ENCODE results near the gene KRT3.

The KRT3 gene

GRCh38 chr12:52833922-52834726 is 38.2 kb upstream of the KRT3 start, which contains the start of gene KRT79:
Gene KRT79 (minus strand): TSS chr12:52834311. CDS start chr12:52834260, 51 bp downstream.
- no peak within 1 kb of the TSS for H3K9ac ChIP-seq (ENCODE audit: low read length)
- no peaks in the 10 kb centered on the region for H3K36me3 ChIP-seq (ENCODE audit: control insufficient read depth, insufficient read depth, low read length)
- H3K27ac ChIP-seq (ENCODE audit: low read depth, low read length): no peak within 1 kb of the TSS
- no peaks in the 10 kb centered on the region for H3K4me1 ChIP-seq (ENCODE audit: control insufficient read depth, insufficient read depth, low read length)
- no peak within 1 kb of the TSS for H3K4me3 ChIP-seq (ENCODE audit: low read length)
- H3K27me3 ChIP-seq (ENCODE audit: control insufficient read depth, insufficient read depth, low read length): no peaks in the 10 kb centered on the region

GRCh38 chr12:52832985-52833905 is 37.3 kb upstream of the KRT3 start:
- no peaks in the 10 kb centered on the region for H3K36me3 ChIP-seq (ENCODE audit: control insufficient read depth, insufficient read depth, low read length)
- no peaks in the 10 kb centered on the region for H3K27me3 ChIP-seq (ENCODE audit: control insufficient read depth, insufficient read depth, low read length)
- H3K9ac ChIP-seq (ENCODE audit: low read length): no peak overlapping the region
- H3K4me3 ChIP-seq (ENCODE audit: low read length): no peak overlapping the region
- H3K4me1 ChIP-seq (ENCODE audit: control insufficient read depth, insufficient read depth, low read length): no peaks in the 10 kb centered on the region
- no peak overlapping the region for H3K27ac ChIP-seq (ENCODE audit: low read depth, low read length)

GRCh38 chr12:52832451-52832850 is 36.5 kb upstream of the KRT3 start:
- H3K4me3 ChIP-seq (ENCODE audit: low read length): no peak overlapping the region
- H3K27ac ChIP-seq (ENCODE audit: low read depth, low read length): no peak overlapping the region
- no peaks in the 10 kb centered on the region for H3K27me3 ChIP-seq (ENCODE audit: control insufficient read depth, insufficient read depth, low read length)
- no peaks in the 10 kb centered on the region for H3K4me1 ChIP-seq (ENCODE audit: control insufficient read depth, insufficient read depth, low read length)
- no peaks in the 10 kb centered on the region for H3K36me3 ChIP-seq (ENCODE audit: control insufficient read depth, insufficient read depth, low read length)
- H3K9ac ChIP-seq (ENCODE audit: low read length): no peak overlapping the region

GRCh38 chr12:52831251-52831650 is 35.3 kb upstream of the KRT3 start:
- H3K9ac ChIP-seq (ENCODE audit: low read length): no peak overlapping the region
- H3K4me1 ChIP-seq (ENCODE audit: control insufficient read depth, insufficient read depth, low read length): no peaks in the 10 kb centered on the region
- no peaks in the 10 kb centered on the region for H3K27me3 ChIP-seq (ENCODE audit: control insufficient read depth, insufficient read depth, low read length)
- H3K4me3 ChIP-seq (ENCODE audit: low read length): no peak overlapping the region
- no peak overlapping the region for H3K27ac ChIP-seq (ENCODE audit: low read depth, low read length)
- no peaks in the 10 kb centered on the region for H3K36me3 ChIP-seq (ENCODE audit: control insufficient read depth, insufficient read depth, low read length)

- Histone ChIP-seq H3K4me1 (ENCODE audit: control insufficient read depth, insufficient read depth, low read length) (no peaks in the 10 kb centered on the region), H3K27me3 (ENCODE audit: control insufficient read depth, insufficient read depth, low read length) (no peaks in the 10 kb centered on the region), H3K4me3 (ENCODE audit: low read length) (no peak overlapping the region), H3K36me3 (ENCODE audit: control insufficient read depth, insufficient read depth, low read length) (no peaks in the 10 kb centered on the region), H3K9ac (ENCODE audit: low read length) (no peak overlapping the region), H3K27ac (ENCODE audit: low read depth, low read length) (no peak overlapping the region)
Measured at GRCh38 chr12:52829986-52830770, 34.3 kb upstream of the KRT3 start.

- no peaks in the 10 kb centered on the region for H3K36me3 ChIP-seq (ENCODE audit: control insufficient read depth, insufficient read depth, low read length)
- H3K27me3 ChIP-seq (ENCODE audit: control insufficient read depth, insufficient read depth, low read length): no peaks in the 10 kb centered on the region
- H3K9ac ChIP-seq (ENCODE audit: low read length): no peak overlapping the region
- H3K4me1 ChIP-seq (ENCODE audit: control insufficient read depth, insufficient read depth, low read length): no peaks in the 10 kb centered on the region
- H3K4me3 ChIP-seq (ENCODE audit: low read length): no peak overlapping the region
- H3K27ac ChIP-seq (ENCODE audit: low read depth, low read length): no peak overlapping the region
Measured at GRCh38 chr12:52828591-52829021, 32.7 kb upstream of the KRT3 start.

- Histone ChIP-seq H3K9ac (ENCODE audit: low read length) (no peak overlapping the region), H3K4me1 (ENCODE audit: control insufficient read depth, insufficient read depth, low read length) (no peaks in the 10 kb centered on the region), H3K4me3 (ENCODE audit: low read length) (no peak overlapping the region), H3K27me3 (ENCODE audit: control insufficient read depth, insufficient read depth, low read length) (no peaks in the 10 kb centered on the region), H3K36me3 (ENCODE audit: control insufficient read depth, insufficient read depth, low read length) (no peaks in the 10 kb centered on the region), H3K27ac (ENCODE audit: low read depth, low read length) (no peak overlapping the region)
Measured at GRCh38 chr12:52828156-52828555, 32.2 kb upstream of the KRT3 start.

- Histone ChIP-seq H3K27ac (ENCODE audit: low read depth, low read length) (no peak overlapping the region), H3K9ac (ENCODE audit: low read length) (no peak overlapping the region), H3K4me3 (ENCODE audit: low read length) (no peak overlapping the region), H3K4me1 (ENCODE audit: control insufficient read depth, insufficient read depth, low read length) (no peaks in the 10 kb centered on the region), H3K36me3 (ENCODE audit: control insufficient read depth, insufficient read depth, low read length) (no peaks in the 10 kb centered on the region), H3K27me3 (ENCODE audit: control insufficient read depth, insufficient read depth, low read length) (no peaks in the 10 kb centered on the region)
Measured at GRCh38 chr12:52827499-52828090, 31.7 kb upstream of the KRT3 start.

GRCh38 chr12:52826611-52827498 is 30.9 kb upstream of the KRT3 start:
- Histone ChIP-seq H3K27me3 (ENCODE audit: control insufficient read depth, insufficient read depth, low read length) (no peaks in the 10 kb centered on the region), H3K27ac (ENCODE audit: low read depth, low read length) (no peak overlapping the region), H3K36me3 (ENCODE audit: control insufficient read depth, insufficient read depth, low read length) (no peaks in the 10 kb centered on the region), H3K4me3 (ENCODE audit: low read length) (no peak overlapping the region), H3K9ac (ENCODE audit: low read length) (no peak overlapping the region), H3K4me1 (ENCODE audit: control insufficient read depth, insufficient read depth, low read length) (no peaks in the 10 kb centered on the region)

GRCh38 chr12:52825961-52826360 is 30.0 kb upstream of the KRT3 start:
- Histone ChIP-seq H3K27ac (ENCODE audit: low read depth, low read length) (no peak overlapping the region), H3K4me3 (ENCODE audit: low read length) (no peak overlapping the region), H3K4me1 (ENCODE audit: control insufficient read depth, insufficient read depth, low read length) (no peaks in the 10 kb centered on the region), H3K9ac (ENCODE audit: low read length) (no peak overlapping the region), H3K27me3 (ENCODE audit: control insufficient read depth, insufficient read depth, low read length) (no peaks in the 10 kb centered on the region), H3K36me3 (ENCODE audit: control insufficient read depth, insufficient read depth, low read length) (no peaks in the 10 kb centered on the region)

- H3K36me3 ChIP-seq (ENCODE audit: control insufficient read depth, insufficient read depth, low read length): no peaks in the 10 kb centered on the region
- H3K4me1 ChIP-seq (ENCODE audit: control insufficient read depth, insufficient read depth, low read length): no peaks in the 10 kb centered on the region
- H3K4me3 ChIP-seq (ENCODE audit: low read length): no peak overlapping the region
- H3K27me3 ChIP-seq (ENCODE audit: control insufficient read depth, insufficient read depth, low read length): no peaks in the 10 kb centered on the region
- H3K9ac ChIP-seq (ENCODE audit: low read length): no peak overlapping the region
- H3K27ac ChIP-seq (ENCODE audit: low read depth, low read length): no peak overlapping the region
Measured at GRCh38 chr12:52824741-52825410, 29.0 kb upstream of the KRT3 start.

Data from rectal smooth muscle tissue (tissue), 1 donor.